Stomach (tissue), 4 donors: ENCODE results near the gene UBE2D1.

Experiments
- CTCF ChIP-seq, 7 experiments: fragments of 450-650 bp in 4 of 7; fragments of 200-600 bp in 3 of 7; sonication (generic) in 3 of 7; IDR thresholded peaks; one replicate each; pipeline ENCODE4 v1.5.1; 2016 to 2019; ENCODE audit warnings: antibody characterized with exemption in 7 of 7, control low read depth in 2 of 7, mild to moderate bottlenecking in 1 of 7
- EP300 ChIP-seq: sonication (generic); formaldehyde crosslinking; IDR thresholded peaks from one replicate; pipeline ENCODE4 v1.6.1; 2017; ENCODE audit warnings: antibody characterized with exemption
- POLR2A ChIP-seq, 4 donors: fragments of 450-650 bp; IDR thresholded peaks; one replicate each; pipeline ENCODE4 v1.6.1; 2016; ENCODE audit warnings: antibody characterized with exemption in 4 of 4, control low read depth in 2 of 4, mild to moderate bottlenecking in 1 of 4, moderate library complexity in 1 of 4

DNA sequence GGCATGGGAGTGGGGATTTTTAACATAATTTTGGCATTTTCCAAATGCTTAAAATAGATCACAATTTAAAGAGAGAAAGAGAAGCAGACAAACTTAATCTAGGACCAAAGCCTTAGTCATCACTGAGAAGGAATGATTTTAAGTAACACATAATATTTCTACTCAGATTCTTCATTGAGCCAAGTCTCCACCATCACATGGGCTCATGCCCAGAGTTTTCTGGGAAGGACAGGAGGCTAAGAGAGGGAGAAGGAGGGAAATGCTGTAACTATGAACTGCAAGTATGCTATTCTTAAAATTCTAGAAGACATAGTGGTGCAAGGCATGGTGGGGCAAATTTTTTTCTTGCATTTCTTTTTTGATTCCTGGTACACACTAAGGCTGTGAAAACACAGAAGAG is 23.8 kb upstream of the UBE2D1 start:
- TF ChIP-seq CTCF (IDR thresholded peaks at IDR 0.05): no peak
- no peak for TF ChIP-seq POLR2A (IDR thresholded peaks at IDR 0.05)
- no peak for TF ChIP-seq EP300
